ENCODE data around the gene RGS19.
A peak's percentile ranks its signal among the peaks of the same experiment; 100 is the strongest.
"Not testable (repeated sequence)": the region's sequence is repeated elsewhere in the genome, so short reads cannot be mapped to it uniquely, and the experiment has no call there.

Gene RGS19

DNA sequence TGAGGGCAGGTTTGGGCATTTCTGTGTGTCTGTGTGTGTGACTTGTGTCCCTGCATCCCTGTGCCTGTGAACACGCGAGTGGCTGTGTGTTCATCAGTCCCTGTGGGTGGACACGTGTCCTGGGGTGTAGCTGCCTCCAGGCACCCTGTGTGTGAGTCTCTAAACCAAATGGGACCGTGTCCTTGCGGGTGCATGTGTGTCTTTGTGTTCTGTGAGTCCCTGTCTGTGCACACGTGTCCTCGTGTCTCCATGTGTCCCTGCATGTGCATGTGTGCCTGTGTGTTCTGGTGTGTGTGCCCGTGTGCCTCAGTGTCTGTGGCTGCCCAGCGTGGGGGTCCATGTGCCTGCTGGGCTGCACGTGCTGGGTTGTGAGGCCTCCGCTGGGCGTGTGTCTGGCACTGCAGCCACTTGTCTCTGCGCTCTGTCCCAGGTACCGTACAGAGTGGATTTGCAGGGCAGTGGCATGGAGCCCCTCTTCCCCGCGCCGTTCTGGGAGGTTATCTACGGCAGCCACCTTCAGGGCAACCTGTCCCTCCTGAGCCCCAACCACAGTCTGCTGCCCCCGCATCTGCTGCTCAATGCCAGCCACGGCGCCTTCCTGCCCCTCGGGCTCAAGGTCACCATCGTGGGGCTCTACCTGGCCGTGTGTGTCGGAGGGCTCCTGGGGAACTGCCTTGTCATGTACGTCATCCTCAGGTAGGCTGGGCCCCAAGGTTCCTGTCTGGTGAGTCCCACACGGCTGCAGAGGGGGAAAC is 13.1 kb upstream of the RGS19 start:
- DNase-seq (ENCODE audit: low read depth): no peak

DNA sequence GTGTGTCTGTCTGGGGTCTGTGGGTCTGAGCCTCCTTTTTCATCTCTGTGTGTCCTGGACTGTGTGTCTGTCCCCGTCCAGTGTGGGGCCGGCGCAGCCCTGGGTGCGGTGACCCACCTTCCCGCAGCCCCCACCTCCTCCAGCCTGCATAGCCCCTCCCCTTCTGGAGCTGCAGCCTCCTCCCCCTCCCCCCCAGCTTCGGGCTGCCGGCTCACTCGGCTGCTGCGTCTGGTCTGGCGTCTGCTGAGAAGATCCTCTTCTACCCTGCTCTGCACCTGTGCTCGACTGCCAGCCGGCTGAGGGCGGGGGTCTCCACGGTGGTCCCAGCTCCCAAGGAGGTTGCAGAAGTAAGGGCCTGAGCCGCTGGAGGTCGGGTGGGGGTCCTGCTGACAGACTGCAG is 12.5 kb upstream of the RGS19 start:
- DNase-seq (ENCODE audit: low read depth): no peak

DNA sequence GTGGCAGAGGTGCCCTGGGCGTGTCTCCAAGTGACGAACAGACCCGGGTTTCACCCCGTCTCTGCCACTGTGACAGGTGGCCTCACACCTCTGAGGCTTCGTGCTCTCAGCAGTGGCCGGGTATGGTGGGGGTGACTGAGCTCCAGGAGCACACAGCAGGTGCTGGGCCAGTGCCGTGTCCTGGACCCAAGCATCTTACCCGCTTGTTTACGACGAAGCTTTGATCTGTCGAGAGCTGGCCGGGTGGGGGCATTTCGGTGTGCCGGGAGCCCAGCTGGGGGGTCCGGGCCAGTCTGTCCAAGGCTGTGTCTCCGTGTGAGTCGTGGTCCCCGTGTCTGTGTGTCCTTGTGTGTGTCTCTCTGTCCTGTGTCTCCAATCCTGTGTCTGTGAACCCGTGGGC is 12.0 kb upstream of the RGS19 start:
- no peak for DNase-seq (ENCODE audit: low read depth)

DNA sequence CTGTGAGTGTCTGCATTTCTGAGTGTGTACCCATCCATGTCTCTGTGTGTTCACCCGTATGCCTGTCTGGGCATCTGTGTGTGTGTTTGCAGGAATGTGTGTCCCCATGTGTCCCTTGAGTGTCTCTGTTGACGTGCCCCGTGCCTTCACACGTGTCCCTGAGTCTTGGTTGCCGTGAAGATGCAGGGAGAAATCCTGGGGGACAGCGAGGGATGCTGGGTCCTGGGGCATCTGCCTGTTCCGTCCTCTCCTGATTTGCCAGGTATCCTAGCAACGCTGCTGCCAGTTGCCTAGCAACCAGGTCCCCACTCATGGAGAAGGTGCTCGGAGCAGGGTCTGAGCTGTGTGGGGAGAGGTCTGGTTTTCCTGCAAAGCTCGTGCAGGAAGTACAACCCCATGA is 10.8 kb upstream of the RGS19 start:
- DNase-seq (ENCODE audit: low read depth): no peak

DNA sequence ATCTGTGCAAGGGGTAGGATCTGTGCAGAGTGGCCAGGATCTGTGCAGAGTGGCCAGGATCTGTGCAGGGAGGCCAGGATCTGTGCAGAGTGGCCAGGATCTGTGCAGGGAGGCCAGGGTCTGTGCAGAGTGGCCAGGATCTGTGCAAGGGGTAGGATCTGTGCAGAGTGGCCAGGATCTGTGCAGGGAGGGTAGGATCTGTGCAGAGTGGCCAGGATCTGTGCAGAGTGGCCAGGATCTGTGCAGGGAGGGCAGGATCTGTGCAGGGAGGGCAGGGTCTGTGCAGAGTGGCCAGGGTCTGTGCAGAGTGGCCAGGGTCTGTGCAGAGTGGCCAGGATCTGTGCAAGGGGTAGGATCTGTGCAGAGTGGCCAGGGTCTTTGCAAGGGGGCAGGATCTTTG is 9.3 kb upstream of the RGS19 start:
- not testable (repeated sequence) for DNase-seq (ENCODE audit: low read depth)

DNA sequence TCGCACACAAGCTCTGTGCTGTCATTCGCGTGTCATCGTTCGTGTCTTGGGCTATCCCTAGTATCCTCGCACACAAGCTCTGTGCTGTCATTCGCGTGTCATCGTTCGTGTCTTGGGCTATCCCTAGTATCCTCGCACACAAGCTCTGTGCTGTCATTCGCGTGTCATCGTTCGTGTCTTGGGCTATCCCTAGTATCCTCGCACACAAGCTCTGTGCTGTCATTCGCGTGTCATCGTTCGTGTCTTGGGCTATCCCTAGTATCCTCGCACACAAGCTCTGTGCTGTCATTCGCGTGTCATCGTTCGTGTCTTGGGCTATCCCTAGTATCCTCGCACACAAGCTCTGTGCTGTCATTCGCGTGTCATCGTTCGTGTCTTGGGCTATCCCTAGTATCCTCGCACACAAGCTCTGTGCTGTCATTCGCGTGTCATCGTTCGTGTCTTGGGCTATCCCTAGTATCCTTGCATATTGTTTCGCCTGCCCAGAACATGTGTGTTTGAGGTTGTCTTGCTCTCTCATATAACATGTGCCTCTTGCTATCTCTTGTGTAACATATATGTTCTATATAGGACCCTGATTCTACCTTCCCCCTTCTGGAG is 8.0 kb upstream of the RGS19 start:
- not testable (repeated sequence) for DNase-seq (ENCODE audit: low read depth)

DNA sequence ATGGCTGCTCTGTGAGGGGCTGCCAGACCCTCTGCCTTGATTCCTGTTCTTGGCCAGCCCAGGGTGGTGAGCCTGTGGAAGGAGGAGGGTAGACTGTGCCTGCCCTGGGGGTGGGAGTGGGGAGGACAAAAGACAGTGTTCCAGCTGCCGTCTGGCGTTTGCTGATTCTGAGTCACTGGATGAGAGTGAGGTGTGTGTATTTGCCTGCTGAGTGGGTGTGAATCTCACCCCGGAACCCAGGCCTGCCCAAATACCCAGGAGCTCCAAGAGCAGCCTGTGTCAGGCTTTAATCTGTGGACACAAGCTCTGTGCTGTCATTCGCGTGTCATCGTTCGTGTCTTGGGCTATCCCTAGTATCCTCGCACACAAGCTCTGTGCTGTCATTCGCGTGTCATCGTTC is 7.5 kb upstream of the RGS19 start:
- DNase-seq (ENCODE audit: low read depth): no peak

DNA sequence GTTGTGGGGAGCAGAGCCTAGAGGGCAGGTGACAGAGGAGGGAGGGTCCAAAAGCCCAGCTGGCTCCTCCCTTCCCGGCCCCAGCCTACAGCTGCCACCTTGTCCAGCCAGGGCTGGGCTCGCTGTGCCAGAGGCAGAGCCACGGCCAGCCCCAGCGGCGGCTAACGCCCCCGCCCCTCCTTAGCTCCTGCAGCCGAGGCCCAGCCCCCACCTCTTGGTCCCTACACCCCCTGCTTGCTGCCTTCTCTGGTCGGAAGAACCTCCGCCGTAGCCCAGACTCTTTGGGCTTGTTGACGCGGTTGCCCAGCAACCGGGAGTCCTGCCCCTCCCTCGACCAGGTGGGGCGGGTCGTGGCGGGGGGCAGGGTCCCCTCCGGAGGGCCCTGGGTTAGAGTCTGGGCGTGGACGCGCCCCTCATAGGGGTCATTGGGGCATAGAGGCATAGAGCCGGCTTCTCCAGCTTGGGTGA is 5.4 kb upstream of the RGS19 start:
- no peak for DNase-seq (ENCODE audit: low read depth)

DNA sequence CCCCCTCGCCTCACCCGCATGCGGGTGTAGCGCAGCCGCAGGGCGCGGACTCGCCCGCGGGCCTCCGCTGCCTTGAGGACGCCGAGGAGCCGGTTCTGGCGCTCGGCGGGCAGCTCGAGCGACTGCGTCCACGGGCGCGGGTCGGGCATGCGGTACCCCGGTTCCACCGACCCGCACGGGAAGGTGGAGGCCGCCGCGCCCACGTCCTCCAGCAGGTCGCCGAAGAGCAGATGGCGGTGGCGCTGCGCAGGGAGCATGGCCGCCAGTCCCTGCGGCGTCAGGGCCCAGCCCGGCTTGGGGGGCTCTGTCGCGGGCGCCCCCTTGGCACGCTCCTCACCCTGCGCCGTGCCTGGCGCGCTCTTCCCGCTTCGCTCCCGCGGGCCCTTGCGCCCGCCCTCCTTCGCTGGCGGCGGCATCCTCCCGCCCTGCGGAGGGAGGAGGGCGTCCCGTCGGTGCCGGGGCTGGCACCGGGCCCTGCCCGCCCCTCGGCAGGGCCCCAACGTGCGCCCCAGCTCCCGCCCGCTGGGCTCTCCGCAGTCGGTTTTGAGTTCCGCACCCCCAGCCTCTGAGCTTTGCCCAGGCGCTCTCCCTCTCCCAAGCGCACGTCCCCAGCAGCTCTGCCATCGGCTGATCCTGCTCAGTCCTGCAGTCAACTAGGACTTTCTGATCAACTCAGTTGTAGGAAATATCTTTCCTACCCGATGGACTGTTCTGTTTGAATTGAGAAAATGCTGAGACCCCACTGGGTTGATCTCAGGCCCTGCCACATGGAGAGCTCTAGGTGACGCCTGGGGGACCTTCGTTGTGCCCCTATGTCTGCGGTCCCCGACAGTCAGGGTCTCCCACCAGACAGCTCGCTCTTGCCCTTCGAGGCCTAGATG is 4.7 kb upstream of the RGS19 start, which contains the start of gene LKAAEAR1:
TSS of gene LKAAEAR1 (minus strand) at position 595 of the 881 bp plus-strand sequence. CDS start at position 416, 179 bp downstream.
- no peak for DNase-seq (ENCODE audit: low read depth)

DNA sequence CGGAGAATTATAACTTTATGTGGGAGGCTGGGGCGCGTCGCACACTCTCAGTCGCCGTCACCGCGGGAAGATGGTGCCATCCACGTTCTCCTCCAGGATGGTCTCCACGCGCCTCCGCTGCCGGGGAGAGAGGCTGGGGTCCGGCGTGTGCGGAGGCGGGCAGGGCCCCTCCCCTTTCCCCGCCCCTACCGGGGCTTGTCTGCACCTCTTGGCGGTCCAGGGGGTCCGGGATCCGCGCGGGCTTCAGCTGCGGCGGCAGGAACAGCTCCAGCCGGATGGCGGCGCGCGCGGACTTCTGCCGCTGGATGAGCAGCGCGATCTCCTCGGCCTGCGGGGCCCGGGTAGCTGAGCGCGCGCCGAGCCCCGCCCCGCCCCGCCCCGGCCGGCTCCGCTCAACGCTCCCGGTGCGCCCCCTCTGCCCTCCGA is 4.1 kb upstream of the RGS19 start:
- peak; percentile 71 for DNase-seq (ENCODE audit: low read depth)

DNA sequence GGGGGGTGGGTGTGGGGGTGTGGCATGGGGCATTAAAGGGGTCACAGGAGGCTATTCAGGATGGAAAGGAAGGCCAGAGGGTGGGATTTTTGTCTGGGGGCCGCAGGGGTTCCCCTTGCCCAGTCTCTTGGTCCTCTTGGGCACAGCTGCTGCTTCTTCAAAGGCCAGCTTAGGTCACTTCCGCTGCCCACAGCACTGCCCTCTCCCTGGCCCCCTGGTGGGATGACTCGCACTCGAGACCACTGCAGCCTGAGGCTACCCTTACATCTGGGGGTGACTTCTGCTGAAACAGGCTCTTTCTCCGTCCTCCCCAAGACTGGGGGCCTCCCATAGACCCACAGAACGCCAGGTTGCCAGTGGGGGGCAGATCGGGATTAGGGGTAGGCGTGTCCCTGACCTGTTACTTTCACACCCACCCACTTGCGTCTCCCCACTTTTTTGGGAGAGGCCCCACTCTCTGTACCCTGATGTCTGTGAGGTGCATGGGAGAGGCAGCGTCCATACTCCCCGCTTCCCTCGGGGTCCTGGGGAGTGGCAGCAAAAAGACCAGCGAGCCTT is 3.6 kb upstream of the RGS19 start:
- no peak for DNase-seq (ENCODE audit: low read depth)

DNA sequence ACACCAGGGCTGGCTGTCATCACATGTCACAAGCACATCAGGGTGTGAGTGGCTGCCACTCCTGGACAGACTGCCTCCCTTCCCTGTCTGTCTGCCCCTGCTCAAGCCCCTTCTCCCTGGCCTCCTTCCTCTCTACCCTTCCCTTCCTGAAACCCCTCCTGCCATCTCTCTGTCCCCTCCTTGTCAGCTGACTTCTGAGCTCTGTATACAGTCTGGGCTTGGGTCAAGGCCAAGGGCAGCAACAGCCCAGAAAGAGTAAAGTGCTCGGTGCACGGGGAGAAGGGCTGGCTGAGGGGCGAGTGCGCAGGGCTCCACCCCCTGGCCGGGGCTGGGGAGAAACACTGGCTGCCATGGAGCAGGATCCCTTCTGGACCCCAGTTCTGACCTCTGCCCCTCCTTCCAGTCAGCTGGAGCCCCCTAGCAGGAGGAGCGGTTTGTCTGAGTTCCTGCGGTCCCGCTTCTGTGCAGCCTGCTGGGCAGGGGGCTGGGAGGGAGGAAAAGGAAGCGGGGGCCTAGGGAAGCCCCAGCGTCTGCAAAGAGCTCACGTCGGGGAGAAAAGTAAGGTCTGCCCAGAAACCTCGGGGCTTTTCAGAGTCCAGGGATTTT is 2.9 kb upstream of the RGS19 start:
- DNase-seq (ENCODE audit: low read depth): no peak

DNA sequence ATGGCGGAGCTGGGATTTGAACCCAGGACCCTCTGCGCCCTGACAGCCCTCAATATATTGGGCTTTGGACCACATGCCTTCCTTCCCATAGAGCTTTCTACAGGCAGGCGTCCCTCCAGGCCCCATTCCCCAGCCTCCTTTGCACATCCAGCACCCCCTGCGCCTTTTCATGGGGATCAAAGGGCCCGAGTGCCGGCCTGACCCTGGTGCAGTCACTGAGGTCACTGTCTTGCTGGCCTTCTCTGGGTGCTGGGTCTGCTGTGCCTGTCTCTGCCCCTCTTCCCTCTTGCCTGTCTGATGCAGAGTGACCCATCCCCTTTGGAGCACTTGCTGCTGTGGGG is 2.3 kb upstream of the RGS19 start:
- no peak for DNase-seq (ENCODE audit: low read depth)

DNA sequence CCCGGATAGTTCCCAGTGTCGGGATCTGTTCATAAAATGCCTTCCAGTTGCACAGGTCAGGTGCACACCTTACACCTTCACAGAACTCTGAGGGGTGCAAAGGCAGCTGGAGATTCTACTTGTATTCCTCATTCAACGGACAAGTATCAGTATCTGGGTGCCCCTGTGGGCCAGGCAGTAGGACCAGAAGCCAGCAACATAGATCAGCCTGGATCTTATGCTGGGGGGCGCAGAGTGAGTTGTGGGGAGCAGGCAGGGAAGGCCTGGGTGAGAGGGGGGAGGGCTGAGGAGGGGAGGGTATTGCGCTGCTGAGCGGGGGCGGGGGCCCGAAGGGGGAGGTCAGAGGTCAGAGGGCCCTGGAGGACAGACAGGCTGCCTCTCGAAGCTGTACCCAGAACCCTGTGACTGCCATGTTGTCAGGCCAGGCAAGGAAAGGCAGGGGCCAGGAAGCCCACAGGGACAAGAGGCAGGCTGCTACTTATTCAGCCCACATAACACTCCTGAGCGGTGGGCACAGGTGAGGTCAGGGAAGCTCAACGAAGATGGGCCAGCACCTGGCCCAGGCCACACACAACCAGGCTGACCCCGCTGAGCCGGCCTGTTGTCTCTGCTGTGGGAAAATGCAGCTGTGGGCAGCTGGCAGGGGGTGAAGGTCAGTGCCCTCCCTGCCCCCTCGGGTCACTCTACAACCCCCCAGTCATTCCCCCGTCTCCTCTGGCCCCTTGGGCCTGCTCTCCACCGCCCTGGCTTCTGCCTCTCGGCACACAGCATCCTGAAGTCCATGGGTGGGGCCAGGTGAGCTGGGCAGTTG is 1.7 kb upstream of the RGS19 start:
- DNase-seq (ENCODE audit: low read depth): no peak

DNA sequence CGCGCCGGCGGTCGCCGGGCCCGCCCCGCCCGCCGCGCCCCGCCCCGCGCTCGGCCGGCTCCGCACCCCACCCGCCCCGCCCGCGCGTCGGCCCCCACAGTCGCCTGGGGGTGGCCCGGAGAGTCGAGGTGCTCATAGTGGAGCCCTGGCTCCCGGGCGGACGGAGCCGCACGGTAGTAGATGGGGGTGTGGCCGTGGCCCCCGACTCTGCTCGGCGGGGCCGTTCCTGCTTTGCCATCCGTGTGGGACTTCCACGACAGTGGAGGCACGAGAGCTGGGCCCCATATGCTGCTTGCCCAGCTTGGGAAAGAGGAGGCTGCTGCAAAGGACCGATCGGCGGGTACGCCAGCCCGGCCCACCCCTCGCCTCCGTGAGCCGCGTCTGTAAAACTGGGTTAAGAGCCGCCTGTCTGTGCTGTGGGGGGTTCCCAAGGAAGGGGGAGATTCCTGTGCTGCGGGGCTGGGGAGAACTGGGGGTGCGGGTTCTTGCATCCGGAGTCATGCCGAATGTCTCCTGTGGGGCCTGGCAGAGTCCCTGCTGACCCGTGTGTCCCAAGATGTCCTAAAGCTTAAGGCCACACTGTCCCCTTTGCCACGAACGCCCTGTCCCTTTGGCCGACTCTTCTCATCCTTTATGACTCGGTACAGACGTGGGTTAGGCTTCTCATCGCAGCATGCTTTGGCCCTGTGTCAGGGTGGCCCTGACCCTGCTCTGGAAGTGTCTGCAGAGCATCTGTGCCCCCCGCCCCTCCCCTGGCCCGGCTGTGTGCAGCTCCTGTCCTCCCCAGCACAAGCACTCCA is 895 bp upstream of the RGS19 start, which contains the start of gene OPRL1:
TSS of gene OPRL1 (plus strand) at position 70 of the 800 bp plus-strand sequence. CDS start 12,639 bp downstream, outside the sequence.
- DNase-seq (ENCODE audit: low read depth): no peak

DNA sequence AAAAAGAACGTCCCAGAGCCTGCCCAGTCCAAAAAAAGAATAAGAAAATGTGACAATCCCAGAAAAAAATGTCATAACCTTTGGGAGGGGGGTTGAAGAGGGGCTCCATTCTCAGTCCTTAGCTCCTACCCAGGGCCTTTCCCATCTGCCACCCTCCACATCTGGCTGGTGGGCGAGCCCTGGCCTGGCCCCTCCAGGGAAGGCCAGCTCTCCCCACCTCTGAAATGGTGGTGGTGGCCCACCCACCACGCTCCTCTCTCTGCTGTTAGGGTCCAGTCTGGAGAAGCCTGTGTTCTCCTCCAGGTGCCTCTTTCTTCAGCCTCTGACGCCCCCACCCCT is 415 bp downstream of the RGS19 start:
- no peak for DNase-seq (ENCODE audit: low read depth)

DNA sequence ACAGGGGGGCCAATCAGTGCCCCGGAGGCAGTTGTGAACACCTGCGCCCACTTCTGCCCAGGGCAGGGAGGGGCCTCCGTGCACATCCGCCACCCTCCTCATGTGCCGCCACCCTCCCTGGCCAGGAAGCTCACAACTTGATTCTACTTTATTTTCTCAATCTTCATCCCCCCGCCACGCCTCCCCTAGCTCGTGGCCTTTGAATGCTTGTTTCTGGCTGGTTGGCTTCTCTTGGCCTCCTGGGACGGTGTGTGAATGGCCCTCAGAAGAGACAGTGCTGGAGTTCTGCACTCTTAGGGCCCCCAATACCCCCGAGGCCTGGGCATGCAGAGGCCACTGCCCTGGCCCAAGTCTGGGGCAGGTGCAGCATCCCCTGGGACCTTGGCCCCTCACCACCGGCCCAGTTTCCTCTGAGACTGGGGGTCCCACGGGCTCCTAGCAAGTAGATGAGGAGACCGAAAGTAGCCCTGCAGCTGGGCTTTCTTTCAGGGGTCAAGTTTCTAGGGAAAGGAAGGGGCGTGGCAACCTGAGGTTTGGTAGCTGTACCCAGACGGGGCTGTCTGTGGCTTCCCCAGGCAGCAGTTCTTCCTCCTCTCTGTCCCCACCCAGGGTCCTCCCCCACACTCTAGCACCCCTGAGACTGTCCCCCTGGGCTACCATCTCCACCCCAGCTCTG is 1.3 kb downstream of the RGS19 start:
- DNase-seq (ENCODE audit: low read depth): no peak

DNA sequence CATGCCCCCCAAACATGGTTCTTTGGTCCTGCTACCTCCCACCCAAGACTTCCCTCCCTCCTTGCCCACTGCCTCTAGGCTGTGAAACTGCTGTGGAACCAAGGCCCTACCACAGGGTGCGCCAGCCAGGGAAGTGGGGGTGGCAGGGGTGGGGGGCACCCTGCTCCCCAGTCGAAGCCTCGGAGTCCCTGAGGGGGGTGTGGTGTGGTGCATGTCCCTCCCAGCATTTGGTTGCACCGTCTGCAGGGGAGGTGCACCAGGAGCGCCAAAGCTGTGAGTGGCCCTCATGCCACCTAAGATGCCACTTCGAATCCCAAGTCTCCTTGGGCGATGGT is 1.8 kb downstream of the RGS19 start:
- DNase-seq (ENCODE audit: low read depth): no peak

DNA sequence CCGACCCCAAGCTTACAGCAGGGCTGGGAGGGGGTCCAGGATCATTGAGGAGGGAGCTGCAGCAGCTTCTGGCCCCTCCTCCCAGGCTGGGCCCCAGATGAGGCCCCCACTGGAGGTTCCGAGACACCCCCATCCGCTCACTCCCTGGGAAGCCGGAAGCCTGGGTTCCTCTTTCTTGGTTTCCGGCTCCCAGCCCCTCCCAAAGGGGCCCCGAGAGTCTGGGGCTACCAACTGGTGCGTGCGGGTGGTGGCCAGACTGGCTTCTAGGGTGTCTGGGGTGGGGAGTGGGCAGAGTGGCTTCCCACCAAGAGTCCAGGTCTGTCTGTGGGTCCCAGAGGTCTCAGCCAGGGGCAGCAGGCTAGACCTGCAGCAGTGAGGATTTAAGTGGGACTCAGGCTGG is 2.2 kb downstream of the RGS19 start:
- DNase-seq (ENCODE audit: low read depth): no peak
